ENCODE measurements around the gene MYOCD. TPM values are rescaled to one million over a fixed set of nuclear protein-coding genes. Genes with fewer than 3 reads are reported as not detected.

Gene MYOCD
- total RNA-seq, 1 experiment from 2014 or later: not detected

DNA sequence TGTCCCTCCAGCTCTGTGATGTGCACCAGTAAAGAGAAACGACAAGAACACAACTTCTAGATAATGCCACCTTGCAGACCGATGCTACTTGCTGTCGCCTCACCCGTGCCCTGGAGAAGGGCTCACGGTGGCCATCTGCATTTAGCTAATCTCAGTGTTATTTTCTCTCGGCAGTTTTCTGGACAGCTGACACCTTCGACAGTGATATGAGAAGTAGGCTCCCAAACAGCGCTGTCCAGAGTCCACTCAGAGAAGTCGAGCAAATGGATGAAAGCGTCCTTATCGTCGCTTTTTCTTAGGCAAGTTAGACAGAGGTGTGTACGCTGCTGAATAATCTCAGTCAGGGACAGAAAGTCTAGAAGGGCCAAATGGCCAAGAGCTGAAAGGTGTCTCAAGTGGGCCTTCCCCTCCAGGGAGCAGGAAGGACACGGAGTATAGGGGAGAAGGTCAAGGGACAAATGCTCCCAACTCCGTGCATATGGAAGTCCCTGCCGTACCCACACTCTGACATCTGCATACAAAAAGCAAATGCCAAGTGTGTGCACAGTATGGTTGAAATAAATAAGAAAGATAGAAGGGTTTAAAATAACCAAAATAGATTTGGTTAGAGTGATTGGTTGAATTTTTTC, 42.4 kb upstream of the MYOCD start:
- intact Hi-C loops (cut with micrococcal nuclease; ENCODE audit: unreplicated experiment): no loop called here
- Histone ChIP-seq H3K4me3 (ENCODE audit: low read depth in 2 of 2, low read length in 2 of 2) (no peak overlapping the region), H3K27ac (ENCODE audit: low read length) (no peak overlapping the region), H3K36me3 (ENCODE audit: control insufficient read depth, insufficient read depth, low read length) (no peaks in the 10 kb centered on the region), H3K27me3 (ENCODE audit: control insufficient read depth, insufficient read depth, low read length) (no peaks in the 10 kb centered on the region), H3K4me1 (ENCODE audit: control insufficient read depth, insufficient read depth, low read length) (no peaks in the 10 kb centered on the region), H3K9me3 (ENCODE audit: control insufficient read depth, insufficient read depth, low read depth, low read length) (no peaks in the 10 kb centered on the region)
- in situ Hi-C loops (cut with HindIII; ENCODE audit: low pct_unique_long_range_greater_than_20kb, low sequenced_read_pairs): no loop called here
- BruUV-seq (replicated peaks): no TSS peak
- TF ChIP-seq, protein P1, sequence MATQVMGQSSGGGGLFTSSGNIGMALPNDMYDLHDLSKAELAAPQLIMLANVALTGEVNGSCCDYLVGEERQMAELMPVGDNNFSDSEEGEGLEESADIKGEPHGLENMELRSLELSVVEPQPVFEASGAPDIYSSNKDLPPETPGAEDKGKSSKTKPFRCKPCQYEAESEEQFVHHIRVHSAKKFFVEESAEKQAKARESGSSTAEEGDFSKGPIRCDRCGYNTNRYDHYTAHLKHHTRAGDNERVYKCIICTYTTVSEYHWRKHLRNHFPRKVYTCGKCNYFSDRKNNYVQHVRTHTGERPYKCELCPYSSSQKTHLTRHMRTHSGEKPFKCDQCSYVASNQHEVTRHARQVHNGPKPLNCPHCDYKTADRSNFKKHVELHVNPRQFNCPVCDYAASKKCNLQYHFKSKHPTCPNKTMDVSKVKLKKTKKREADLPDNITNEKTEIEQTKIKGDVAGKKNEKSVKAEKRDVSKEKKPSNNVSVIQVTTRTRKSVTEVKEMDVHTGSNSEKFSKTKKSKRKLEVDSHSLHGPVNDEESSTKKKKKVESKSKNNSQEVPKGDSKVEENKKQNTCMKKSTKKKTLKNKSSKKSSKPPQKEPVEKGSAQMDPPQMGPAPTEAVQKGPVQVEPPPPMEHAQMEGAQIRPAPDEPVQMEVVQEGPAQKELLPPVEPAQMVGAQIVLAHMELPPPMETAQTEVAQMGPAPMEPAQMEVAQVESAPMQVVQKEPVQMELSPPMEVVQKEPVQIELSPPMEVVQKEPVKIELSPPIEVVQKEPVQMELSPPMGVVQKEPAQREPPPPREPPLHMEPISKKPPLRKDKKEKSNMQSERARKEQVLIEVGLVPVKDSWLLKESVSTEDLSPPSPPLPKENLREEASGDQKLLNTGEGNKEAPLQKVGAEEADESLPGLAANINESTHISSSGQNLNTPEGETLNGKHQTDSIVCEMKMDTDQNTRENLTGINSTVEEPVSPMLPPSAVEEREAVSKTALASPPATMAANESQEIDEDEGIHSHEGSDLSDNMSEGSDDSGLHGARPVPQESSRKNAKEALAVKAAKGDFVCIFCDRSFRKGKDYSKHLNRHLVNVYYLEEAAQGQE (IDR thresholded peaks at IDR 0.05; ENCODE audit: insufficient read depth in 1 of 2, low read depth in 2 of 2, low read length in 1 of 2): no peak
- TF ChIP-seq SIN3A (IDR thresholded peaks at IDR 0.05; ENCODE audit: borderline replicate concordance, insufficient read depth, low read depth, low read length): no peak
- TF ChIP-seq, protein P2, sequence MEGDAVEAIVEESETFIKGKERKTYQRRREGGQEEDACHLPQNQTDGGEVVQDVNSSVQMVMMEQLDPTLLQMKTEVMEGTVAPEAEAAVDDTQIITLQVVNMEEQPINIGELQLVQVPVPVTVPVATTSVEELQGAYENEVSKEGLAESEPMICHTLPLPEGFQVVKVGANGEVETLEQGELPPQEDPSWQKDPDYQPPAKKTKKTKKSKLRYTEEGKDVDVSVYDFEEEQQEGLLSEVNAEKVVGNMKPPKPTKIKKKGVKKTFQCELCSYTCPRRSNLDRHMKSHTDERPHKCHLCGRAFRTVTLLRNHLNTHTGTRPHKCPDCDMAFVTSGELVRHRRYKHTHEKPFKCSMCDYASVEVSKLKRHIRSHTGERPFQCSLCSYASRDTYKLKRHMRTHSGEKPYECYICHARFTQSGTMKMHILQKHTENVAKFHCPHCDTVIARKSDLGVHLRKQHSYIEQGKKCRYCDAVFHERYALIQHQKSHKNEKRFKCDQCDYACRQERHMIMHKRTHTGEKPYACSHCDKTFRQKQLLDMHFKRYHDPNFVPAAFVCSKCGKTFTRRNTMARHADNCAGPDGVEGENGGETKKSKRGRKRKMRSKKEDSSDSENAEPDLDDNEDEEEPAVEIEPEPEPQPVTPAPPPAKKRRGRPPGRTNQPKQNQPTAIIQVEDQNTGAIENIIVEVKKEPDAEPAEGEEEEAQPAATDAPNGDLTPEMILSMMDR (IDR thresholded peaks at IDR 0.05): no peak
- TF ChIP-seq POLR2AphosphoS5 (IDR thresholded peaks at IDR 0.05; ENCODE audit: low read depth, low read length): no peak
- DNase-seq (ENCODE audit: low read depth, low spot score) (no peak), ATAC-seq (no peak)
- ChIA-PET POLR2A (no interaction called here), CTCF (no interaction called here)

GRCh38 chr17:12624211-12624610, 41.5 kb upstream of the MYOCD start:
- no TSS peak for BruUV-seq (replicated peaks)
- no peak for TF ChIP-seq SIN3A (IDR thresholded peaks at IDR 0.05; ENCODE audit: borderline replicate concordance, insufficient read depth, low read depth, low read length)
- TF ChIP-seq, protein P1 (IDR thresholded peaks at IDR 0.05; ENCODE audit: insufficient read depth in 1 of 2, low read depth in 2 of 2, low read length in 1 of 2): no peak
- TF ChIP-seq POLR2AphosphoS5 (IDR thresholded peaks at IDR 0.05; ENCODE audit: low read depth, low read length): no peak
- TF ChIP-seq TCF7L2 (IDR thresholded peaks at IDR 0.05; ENCODE audit: low read depth, low read length): no peak
- TF ChIP-seq, protein P2 (IDR thresholded peaks at IDR 0.05): no peak
- no peak overlapping the region for H3K4me3 ChIP-seq (ENCODE audit: low read depth in 2 of 2, low read length in 2 of 2)
- POLR2A ChIA-PET: no interaction called here
- CTCF ChIA-PET: no interaction called here
- no peaks in the 10 kb centered on the region for H3K9me3 ChIP-seq (ENCODE audit: control insufficient read depth, insufficient read depth, low read depth, low read length)
- in situ Hi-C loops (cut with HindIII; ENCODE audit: low pct_unique_long_range_greater_than_20kb, low sequenced_read_pairs): no loop called here
- no peak overlapping the region for H3K27ac ChIP-seq (ENCODE audit: low read length)
- DNase-seq (ENCODE audit: low read depth, low spot score) (no peak), ATAC-seq (no peak)
- H3K27me3 ChIP-seq (ENCODE audit: control insufficient read depth, insufficient read depth, low read length): no peaks in the 10 kb centered on the region
- H3K36me3 ChIP-seq (ENCODE audit: control insufficient read depth, insufficient read depth, low read length): no peaks in the 10 kb centered on the region
- intact Hi-C loops (cut with micrococcal nuclease; ENCODE audit: unreplicated experiment): no loop called here
- no peaks in the 10 kb centered on the region for H3K4me1 ChIP-seq (ENCODE audit: control insufficient read depth, insufficient read depth, low read length)

Data from Panc1 (cell line).